Ovary (tissue), 9 donors: ENCODE data around the gene UHMK1. TPM values are rescaled to one million over a fixed set of nuclear protein-coding genes. Genes with fewer than 3 reads are reported as not detected.

Experiments
- DNase-seq, 5 donors: peaks; one replicate each; pipeline ENCODE4 v3.0.0-alpha.2; 2019 to 2020
- H3K27ac ChIP-seq, 2 donors: fragments of 200-600 bp; one replicate each; pipeline versions ENCODE4 v1.5.1 to v1.8.0; 2019 to 2022
- H3K27me3 ChIP-seq: fragments of 200-600 bp; one replicate; pipeline ENCODE4 v1.8.0; 2022
- H3K36me3 ChIP-seq: fragments of 200-600 bp; sonication (generic); one replicate; pipeline ENCODE4 v1.5.1; 2019
- H3K4me1 ChIP-seq: one replicate; pipeline ENCODE4 v1.8.1; 2013; ENCODE audit warnings: mild to moderate bottlenecking, moderate library complexity; ENCODE audit not compliant: insufficient read depth
- H3K4me3 ChIP-seq: fragments of 200-600 bp; sonication (generic); one replicate; pipeline ENCODE4 v1.5.1; 2017
- H3K9me3 ChIP-seq, 2 donors: fragments of 200-600 bp in 1 of 2; sonication (generic) in 1 of 2; one replicate each; pipeline versions ENCODE4 v1.5.1 to v1.8.1; 2013 to 2019; ENCODE audit warnings: mild to moderate bottlenecking in 1 of 2, moderate library complexity in 1 of 2
- CTCF ChIP-seq, 3 donors: fragments of 450-650 bp in 2 of 3; fragments of 200-600 bp in 1 of 3; IDR thresholded peaks; one replicate each; pipeline versions ENCODE4 v1.5.1 to v1.8.0; 2016 to 2022; ENCODE audit warnings: antibody characterized with exemption in 3 of 3, mild to moderate bottlenecking in 1 of 3
- EP300 ChIP-seq: sonication (generic); formaldehyde crosslinking; IDR thresholded peaks from one replicate; pipeline ENCODE4 v1.6.1; 2017; ENCODE audit warnings: antibody characterized with exemption
- POLR2A ChIP-seq: fragments of 450-650 bp; IDR thresholded peaks from one replicate; pipeline ENCODE4 v1.6.1; 2017; ENCODE audit warnings: antibody characterized with exemption, mild to moderate bottlenecking, moderate library complexity
- WGBS, 3 donors: extraction: QIAGEN DNeasy Blood & Tissue Kit in 1 of 3; methylation state at CpG; one replicate each; pipeline versions ENCODE4 v1.1.5 to v1.1.7; 2013 to 2017; 5-methylcytosine and 5-hydroxymethylcytosine counted together
- intact Hi-C, 4 donors: fragments of 100-400 bp; cut with DNase I; formaldehyde crosslinking; loops; one replicate each; pipeline versions ENCODE4 v1.11.0 to v1.15.1; 2022 to 2023
- polyA plus RNA-seq, 2 donors: library from polyadenylated mRNA; stranded (reverse); fragments of 200-250 nt in 1 of 2; fragments of 350-450 nt in 1 of 2; fragmentation: Illumina TruSeq in 1 of 2; extraction: RNeasy Lipid Tissue Mini Kit (QIAGEN cat#74804) in 1 of 2; gene quantifications; one replicate each; pipeline ENCODE4 v1.2.3, GENCODE V29; 2013 to 2014
- total RNA-seq, 7 donors: library from RNA; depleted of rRNA in 2 of 7; stranded (reverse); fragments of >200 nt in 2 of 7; fragmentation: NEBNext Ultra II Directional in 3 of 7; extraction: Animal tissue kit (Norgen Biotek cat#: 25700) in 3 of 7; gene quantifications; one replicate each; pipeline versions ENCODE4 v1.1.0 to v1.2.4, GENCODE V29; 2016 to 2023
- donor health status: DM: no; HTN: no; CAD: no; lungs with moderate emphysema.
- donor health status: DM: no; HTN: no; CAD: no.
- donor health status: Bipolar disorder and iron deficiency.
- donor health status: DM: yes; HTN: yes; CAD: no.
- donor health status: DM: no; HTN: no; CAD: no.
- donor health status: DM: yes; HTN: yes; CAD: no.

Gene UHMK1
- total and polyA plus RNA-seq, 9 donors = 8.2 to 36.8 (median 24.3) TPM

- intact Hi-C loops = no loop called here
These were observed 59.9 kb downstream of the UHMK1 start for GRCh38 chr1:162557536-162557935.

GRCh38 chr1:162560303-162561036 is 62.9 kb downstream of the UHMK1 start:
- Histone ChIP-seq H3K9me3 (no peaks in the 10 kb centered on the region), H3K4me3 (peak overlapping the region; percentile 98), H3K4me1 (peaks cover 5% of the 10 kb centered on the region), H3K27ac (peak overlapping the region; percentile 91 to 98), H3K27me3 (no peaks in the 10 kb centered on the region), H3K36me3 (no peaks in the 10 kb centered on the region)
- intact Hi-C loops = loop anchor here in 1 of 4 donors (10.0 kb wide), 1 partner anchor 66 kb away; the partner anchor contains the start of gene UHMK1
- 32 to 37% (median 36%) methylated on average over 9 of the region's 9 CpGs for WGBS, 3 donors
- DNase-seq = no peak
- TF ChIP-seq CTCF (IDR thresholded peaks at IDR 0.05) (no peak), EP300 (no peak), POLR2A (no peak)

More at GRCh38 chr1:162557536-162557935, 59.9 kb downstream of the UHMK1 start:
- DNase-seq = no peak
- no peaks in the 10 kb centered on the region for H3K27me3 ChIP-seq
- H3K9me3 ChIP-seq = no peaks in the 10 kb centered on the region
- no peak overlapping the region for H3K27ac ChIP-seq
- no peak overlapping the region for H3K4me3 ChIP-seq
- peaks cover 4% of the 10 kb centered on the region for H3K4me1 ChIP-seq
- WGBS, 3 donors = 83 to 90% (median 89%) methylated on average over 3 of the region's 3 CpGs
- no peaks in the 10 kb centered on the region for H3K36me3 ChIP-seq
- TF ChIP-seq POLR2A (no peak), EP300 (no peak), CTCF (IDR thresholded peaks at IDR 0.05) (no peak)

- H3K4me3 ChIP-seq = peak overlapping the region; percentile 98
- WGBS, 3 donors = 1% methylated on average over 50 to 53 of the region's 53 CpGs
- H3K36me3 ChIP-seq = no peaks in the 10 kb centered on the region
- peak overlapping the region; percentile 91 to 98 for H3K27ac ChIP-seq
- DNase-seq = peak; percentile 98 to 99 (median 99)
- H3K9me3 ChIP-seq = no peaks in the 10 kb centered on the region
- intact Hi-C loops = loop anchor here in 1 of 4 donors (10.0 kb wide), 1 partner anchor 66 kb away; the partner anchor contains the start of gene UHMK1
- no peaks in the 10 kb centered on the region for H3K27me3 ChIP-seq
- TF ChIP-seq CTCF (IDR thresholded peaks at IDR 0.05) (no peak), EP300 (peak; percentile 70), POLR2A (peak; percentile 92)
- peaks cover 7% of the 10 kb centered on the region for H3K4me1 ChIP-seq
These were observed 63.5 kb downstream of the UHMK1 start for GRCh38 chr1:162561037-162561615.

GRCh38 chr1:162561616-162562469 is 64.2 kb downstream of the UHMK1 start, which contains the start of gene UAP1:
Gene UAP1, plus strand, starts transcription at chr1:162561722. Its CDS starts 4,347 bp downstream, at chr1:162566069.
- 0 to 2% (median 0%) methylated on average over 25 to 69 of the region's 69 CpGs for WGBS, 3 donors
- H3K4me1 ChIP-seq = peaks cover 7% of the 10 kb centered on the region
- no peaks in the 10 kb centered on the region for H3K36me3 ChIP-seq
- intact Hi-C loops = loop anchor here in 1 of 4 donors (10.0 kb wide), 1 partner anchor 67 kb away; the partner anchor contains the start of gene UHMK1
- H3K27me3 ChIP-seq = no peaks in the 10 kb centered on the region
- TF ChIP-seq EP300 = no peak
- peak in 1 of 3 donors; percentile 20 for TF ChIP-seq CTCF (IDR thresholded peaks at IDR 0.05)
- peak; percentile 77 for TF ChIP-seq POLR2A
- H3K4me3 ChIP-seq = peak within 1 kb of the TSS; percentile 98
- H3K9me3 ChIP-seq = no peaks in the 10 kb centered on the region
- DNase-seq = peak in 1 of 5 donors; percentile 54
- peak within 1 kb of the TSS; percentile 91 to 98 for H3K27ac ChIP-seq
